Cerebellar nuclear complex (tissue), 1 donor: ENCODE results near the gene HES4.

ENCODE experiments used
- DNase-seq, 2 experiments: peaks; one replicate each; lab custom pipeline; 2025; lab: John Stamatoyannopoulos, UW

The HES4 gene, protein sequence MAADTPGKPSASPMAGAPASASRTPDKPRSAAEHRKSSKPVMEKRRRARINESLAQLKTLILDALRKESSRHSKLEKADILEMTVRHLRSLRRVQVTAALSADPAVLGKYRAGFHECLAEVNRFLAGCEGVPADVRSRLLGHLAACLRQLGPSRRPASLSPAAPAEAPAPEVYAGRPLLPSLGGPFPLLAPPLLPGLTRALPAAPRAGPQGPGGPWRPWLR

GRCh38 chr1:999725-1000356 lies at the start of gene HES4:
HES4 (minus strand) TSS chr1:1000097; CDS start chr1:999973, 124 bp downstream.
- no peak for DNase-seq

GRCh38 chr1:1048765-1049164 lies 48.9 kb upstream of the HES4 start:
- no peak for DNase-seq

GRCh38 chr1:1047963-1048362 lies 48.1 kb upstream of the HES4 start:
- DNase-seq = no peak

GRCh38 chr1:1047407-1047806 lies 47.5 kb upstream of the HES4 start:
- DNase-seq = no peak

DNA sequence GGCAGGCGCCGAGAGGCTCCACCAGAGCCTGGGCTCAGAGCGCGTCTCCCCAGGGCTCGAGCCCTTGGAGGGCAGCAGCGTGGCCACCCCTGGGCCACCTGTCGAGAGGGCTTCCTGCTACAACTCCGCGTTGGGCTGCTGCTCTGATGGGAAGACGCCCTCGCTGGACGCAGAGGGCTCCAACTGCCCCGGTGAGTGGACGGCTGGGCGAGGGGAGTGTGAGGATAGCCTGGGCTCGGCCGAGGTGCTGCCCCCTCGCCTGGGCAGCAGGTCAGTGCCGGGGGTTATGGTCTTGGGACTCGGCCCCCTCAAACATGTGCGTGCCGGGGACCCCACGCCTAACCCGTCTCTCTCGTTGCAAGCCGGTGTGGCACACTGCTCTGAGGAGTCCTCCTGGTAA lies 46.9 kb upstream of the HES4 start:
- DNase-seq = no peak

DNA sequence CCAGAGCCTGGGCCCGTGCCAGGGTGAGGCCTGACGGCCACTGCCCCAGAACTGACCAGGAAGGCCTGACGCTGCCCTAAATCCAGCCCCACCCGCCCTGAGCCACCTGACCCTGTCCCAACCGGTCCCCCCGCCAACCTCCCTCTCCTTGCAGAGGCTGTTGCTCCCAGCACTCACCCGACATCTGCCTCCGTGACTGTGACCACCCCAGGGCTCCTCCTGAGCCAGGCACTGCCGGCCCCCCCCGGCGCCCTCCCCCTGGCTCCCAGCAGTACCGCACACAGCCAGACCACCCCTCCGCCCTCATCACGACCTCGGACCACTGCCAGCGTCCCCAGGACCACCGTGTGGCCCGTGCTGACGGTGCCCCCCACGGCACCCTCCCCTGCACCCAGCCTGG lies 46.3 kb upstream of the HES4 start:
- no peak for DNase-seq

DNA sequence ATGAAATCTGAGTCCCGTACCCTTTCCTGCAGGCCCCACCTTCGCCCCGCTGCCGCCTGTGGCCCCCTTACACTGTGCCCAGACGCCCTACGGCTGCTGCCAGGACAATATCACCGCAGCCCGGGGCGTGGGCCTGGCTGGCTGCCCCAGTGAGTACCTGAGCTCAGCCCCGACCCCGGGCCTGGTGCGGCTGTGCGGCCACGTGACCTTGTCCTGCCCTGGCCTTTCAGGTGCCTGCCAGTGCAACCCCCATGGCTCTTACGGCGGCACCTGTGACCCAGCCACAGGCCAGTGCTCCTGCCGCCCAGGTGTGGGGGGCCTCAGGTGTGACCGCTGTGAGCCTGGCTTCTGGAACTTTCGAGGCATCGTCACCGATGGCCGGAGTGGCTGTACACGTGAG lies 45.2 kb upstream of the HES4 start:
- no peak for DNase-seq

GRCh38 chr1:1044455-1045078 lies 44.7 kb upstream of the HES4 start:
- DNase-seq = no peak

- DNase-seq = no peak
These were observed 44.0 kb upstream of the HES4 start for GRCh38 chr1:1043921-1044320.

GRCh38 chr1:1043411-1043810 lies 43.5 kb upstream of the HES4 start:
- no peak for DNase-seq

DNA sequence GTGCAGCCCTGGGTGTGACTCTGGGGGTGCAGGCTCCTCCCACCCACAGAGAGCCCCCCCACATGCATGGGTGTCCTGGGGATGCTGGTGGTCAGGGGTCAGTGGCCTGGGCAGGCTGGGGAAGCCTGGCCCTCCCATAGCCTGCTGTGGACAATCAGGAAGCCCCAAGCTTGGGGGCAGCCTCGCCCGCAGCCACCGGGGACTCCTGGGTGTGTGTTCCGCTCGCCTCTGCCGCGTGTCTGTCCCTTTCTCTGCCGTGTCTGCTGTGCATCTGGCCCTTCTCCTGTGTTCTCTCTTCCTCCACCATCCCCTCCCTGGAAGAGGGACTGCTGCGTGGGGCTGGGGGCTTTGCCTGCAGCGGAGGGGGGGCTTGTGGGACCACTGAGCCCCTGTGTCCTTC lies 42.9 kb upstream of the HES4 start:
- no peak for DNase-seq

DNA sequence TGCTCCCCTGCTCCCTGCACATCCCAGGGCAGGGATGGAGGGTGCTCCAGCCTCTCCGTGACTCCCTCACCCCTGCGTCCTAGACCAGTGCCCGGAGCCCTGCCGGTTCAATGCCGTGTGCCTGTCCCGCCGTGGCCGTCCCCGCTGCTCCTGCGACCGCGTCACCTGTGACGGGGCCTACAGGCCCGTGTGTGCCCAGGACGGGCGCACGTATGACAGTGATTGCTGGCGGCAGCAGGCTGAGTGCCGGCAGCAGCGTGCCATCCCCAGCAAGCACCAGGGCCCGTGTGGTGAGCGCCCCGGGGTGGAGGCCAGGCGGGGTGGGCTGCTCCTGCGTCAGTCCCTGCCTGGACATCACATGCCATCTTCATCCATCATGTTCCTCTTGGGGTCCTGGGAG lies 42.0 kb upstream of the HES4 start:
- DNase-seq = no peak

DNA sequence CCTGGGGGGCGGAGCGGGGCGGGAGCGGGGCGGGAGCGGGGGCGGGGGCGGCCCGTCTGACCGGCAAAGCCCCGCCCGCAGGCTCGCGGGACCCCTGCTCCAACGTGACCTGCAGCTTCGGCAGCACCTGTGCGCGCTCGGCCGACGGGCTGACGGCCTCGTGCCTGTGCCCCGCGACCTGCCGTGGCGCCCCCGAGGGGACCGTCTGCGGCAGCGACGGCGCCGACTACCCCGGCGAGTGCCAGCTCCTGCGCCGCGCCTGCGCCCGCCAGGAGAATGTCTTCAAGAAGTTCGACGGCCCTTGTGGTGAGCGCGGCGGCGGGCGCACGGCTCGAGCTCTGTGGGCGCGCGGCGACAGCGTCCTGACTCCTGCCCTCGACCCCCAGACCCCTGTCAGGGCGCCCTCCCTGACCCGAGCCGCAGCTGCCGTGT lies 41.2 kb upstream of the HES4 start:
- no peak for DNase-seq

DNA sequence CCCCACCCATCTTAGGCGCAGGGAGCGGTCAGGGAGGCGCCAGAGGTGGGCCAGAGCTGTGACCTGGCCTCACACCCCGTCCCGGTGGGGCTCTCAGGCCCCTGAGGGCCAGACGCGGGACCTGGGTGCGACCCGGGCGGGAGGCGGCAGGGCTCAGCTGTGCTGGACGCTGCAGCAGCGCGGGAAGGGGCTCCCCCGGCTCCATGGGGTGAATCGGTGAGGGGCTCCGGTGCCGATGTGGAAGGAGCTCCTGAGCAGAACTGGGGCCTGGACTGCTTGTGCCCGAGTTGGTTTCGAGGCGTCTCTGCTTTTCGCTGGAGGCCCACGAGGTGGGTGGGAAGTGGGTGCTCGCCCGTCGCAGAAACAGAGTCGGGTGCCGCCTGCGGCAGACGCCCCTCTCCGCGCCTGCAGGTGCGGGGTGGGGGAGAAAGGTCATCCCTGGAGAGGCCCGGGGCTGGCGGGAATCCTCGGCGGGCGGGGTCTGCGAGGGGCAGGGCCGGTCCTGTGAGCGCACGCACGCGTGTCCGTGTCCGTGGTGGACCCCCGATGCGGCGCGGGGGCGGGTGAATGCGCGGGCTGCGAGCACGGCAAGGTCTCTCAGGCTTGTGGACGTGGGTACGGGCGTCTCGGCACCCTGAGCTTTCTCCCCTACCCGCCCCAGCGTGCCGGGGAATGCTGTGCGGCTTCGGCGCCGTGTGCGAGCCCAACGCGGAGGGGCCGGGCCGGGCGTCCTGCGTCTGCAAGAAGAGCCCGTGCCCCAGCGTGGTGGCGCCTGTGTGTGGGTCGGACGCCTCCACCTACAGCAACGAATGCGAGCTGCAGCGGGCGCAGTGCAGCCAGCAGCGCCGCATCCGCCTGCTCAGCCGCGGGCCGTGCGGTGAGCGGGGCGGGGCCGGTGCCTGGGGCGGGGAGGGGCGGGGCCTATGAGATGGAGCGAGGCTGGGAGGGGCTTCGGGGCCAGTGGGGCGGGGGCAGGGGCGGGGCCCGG lies 40.4 kb upstream of the HES4 start:
- DNase-seq = no peak

DNA sequence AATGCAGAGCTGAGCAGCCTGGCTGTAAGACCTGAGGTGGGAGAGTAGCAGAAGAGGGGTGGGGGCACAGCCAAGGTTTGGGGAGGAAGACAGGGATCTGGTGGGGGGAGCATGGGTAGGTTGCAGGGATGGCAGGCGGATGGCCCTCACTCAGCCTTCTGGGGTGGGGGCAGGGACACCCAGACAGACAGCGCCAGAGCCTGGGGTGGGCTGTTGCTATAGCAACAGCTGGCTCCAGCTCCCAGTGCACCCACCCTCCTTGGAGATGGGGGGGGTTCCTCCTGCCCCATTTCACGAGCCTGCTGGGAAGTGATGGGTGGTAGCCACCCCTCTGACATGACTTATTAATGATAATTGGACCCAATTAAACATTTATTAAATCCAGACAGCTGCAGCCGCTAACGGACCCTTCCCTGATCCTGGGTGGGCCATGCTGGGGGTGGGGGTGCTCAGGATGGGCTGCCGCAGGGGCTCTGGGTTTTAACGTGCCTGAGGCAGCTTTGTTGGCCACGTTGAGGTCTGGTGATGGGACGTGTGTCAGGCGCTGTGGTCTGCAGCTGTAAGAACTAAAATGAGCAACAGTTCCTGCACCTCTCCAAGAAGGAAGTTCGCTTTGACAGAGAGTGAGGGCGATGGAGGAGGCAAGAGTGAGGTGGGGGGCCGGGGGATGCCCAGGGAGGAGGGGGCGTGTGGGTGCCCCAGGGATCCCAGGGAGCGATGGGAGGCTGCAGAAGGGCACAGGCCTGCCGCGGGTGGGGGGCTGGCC lies 39.4 kb upstream of the HES4 start:
- DNase-seq = no peak

- no peak for DNase-seq
These were observed 38.8 kb upstream of the HES4 start for GRCh38 chr1:1038694-1039093.

- DNase-seq = no peak
These were observed 37.8 kb upstream of the HES4 start for GRCh38 chr1:1037366-1038327.

DNA sequence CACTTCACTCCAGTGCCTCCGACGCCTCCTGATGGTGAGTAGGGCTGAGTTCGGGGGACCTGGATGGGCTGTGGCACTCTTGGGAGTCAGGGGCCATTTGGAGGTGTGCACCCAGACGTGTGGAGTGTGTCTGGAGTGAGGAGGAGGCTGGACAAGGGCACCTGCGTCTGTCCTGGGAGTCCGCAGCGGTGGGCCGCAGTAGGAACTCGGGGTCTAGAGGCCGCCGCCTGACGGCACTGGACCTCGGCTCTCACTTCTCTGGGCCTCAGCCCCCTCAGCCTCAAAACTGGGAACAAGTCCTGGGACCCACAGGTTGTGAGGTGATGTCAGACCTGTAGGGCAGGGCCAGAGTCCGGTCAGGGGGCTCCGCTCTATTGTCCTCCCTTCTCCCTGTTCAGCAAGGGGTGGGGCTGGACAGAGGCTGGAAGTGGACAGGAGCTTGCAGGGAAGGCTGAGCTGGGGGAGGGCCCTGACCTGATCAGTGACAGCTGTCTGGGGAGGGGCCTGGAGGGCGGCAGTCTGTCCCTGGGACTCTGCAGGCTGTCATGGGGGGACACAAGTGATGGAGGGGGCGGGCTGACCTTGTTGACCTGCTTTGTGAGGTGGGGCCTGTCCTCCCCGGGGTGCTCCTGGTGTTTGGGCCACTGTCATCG lies 35.5 kb upstream of the HES4 start:
- DNase-seq = no peak

- no peak for DNase-seq
These were observed 34.5 kb upstream of the HES4 start for GRCh38 chr1:1034439-1034781.
